ENCODE measurements around the gene WASL.

DNA sequence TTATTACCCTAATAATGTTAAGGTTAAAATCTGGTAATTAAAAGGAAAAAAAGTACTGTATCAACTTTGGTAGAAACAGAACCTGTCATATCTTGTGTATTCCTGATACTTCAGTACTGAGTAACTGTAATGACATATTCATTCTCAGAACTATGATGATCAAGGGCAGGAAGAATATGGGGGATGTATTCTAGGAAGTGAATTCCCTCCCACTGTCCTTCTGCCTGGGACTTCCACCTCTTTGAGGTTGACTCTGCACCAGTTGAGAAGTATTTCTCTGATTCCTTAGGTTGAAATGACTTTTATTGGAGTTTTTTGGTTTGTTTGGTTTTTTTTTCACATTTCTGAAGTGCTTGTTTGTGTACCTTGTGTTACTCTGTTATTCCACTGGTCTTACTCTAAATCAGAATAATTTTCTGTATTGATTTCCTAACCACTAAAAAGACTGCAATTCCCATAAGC lies 36.9 kb downstream of the WASL start:
- TF ChIP-seq CTCF (IDR thresholded peaks at IDR 0.05) (no peak), EP300 (IDR thresholded peaks at IDR 0.05) (no peak), POLR2A (IDR thresholded peaks at IDR 0.05; ENCODE audit: low read depth) (no peak)
